ENCODE measurements around the gene MOB4. TPM values are rescaled to one million over a fixed set of nuclear protein-coding genes. Genes with fewer than 3 reads are reported as not detected.
A peak's percentile ranks its signal among the peaks of the same experiment; 100 is the strongest.

The MOB4 gene
- total and polyA plus RNA-seq, 2 donors (not counting 1 experiment from before 2014, with no cell fraction given): 12.6 to 20.8 TPM

DNA sequence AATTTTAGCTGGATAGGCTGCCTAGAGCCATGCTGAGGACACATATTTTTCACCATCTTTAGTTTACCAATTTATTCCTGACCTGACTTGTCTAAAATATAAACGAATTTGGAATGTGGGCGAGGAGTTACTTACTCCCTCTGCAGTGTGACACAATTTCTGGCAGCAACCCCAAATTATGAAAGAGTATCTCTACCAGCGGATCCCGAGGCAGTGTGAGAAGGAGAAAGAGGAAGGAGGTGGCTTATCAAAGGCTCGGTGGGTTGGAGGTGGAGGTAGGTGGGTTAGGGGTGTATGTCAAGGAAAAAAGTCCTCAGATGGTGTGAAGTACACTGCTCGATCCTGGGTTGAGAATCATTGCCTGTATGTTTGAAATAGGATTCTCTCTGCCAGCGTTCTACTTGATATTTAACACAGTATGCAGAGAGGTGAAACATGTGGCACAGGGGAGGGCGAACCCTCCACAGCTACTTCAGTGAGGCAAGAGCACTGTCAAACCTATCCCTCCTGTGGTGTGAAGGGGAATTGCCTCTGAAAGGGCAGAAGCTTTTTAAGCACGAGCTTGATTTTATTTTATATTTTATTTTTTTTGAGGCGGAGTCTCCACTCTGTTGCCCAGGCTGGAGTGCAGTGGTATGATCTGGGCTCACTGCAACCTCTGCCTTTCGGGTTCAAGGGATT lies 83.6 kb downstream of the MOB4 start:
- Histone ChIP-seq H3K4me1 (ENCODE audit: control insufficient read depth in 2 of 2, insufficient read depth in 2 of 2, low read length in 2 of 2) (no peaks in the 10 kb centered on the region), H2AFZ (ENCODE audit: insufficient read depth, low read depth, low read length, poor library complexity, severe bottlenecking) (peak overlapping the region; percentile 16), H3K9me3 (ENCODE audit: control extremely low read depth in 1 of 3, control insufficient read depth in 2 of 3, insufficient read depth in 1 of 3, low read length in 2 of 3) (no peaks in the 10 kb centered on the region), H3K36me3 (replicated peaks in 1 of 2; ENCODE audit: control extremely low read depth in 1 of 2, control insufficient read depth in 1 of 2, extremely low read depth in 1 of 2, insufficient read depth in 2 of 2, low read length in 1 of 2) (no peaks in the 10 kb centered on the region), H3K27me3 (replicated peaks in 1 of 4; ENCODE audit: control extremely low read depth in 1 of 4, control insufficient read depth in 3 of 4, insufficient read depth in 4 of 4, low read length in 3 of 4) (peaks cover 0 to 12% (median 3%) of the 10 kb centered on the region in 4 experiments), H3K4me2 (replicated peaks; ENCODE audit: low read depth, low read length, poor library complexity, severe bottlenecking) (peak overlapping the region; percentile 30), H3K79me2 (ENCODE audit: control insufficient read depth, insufficient read depth, low read length) (no peaks in the 10 kb centered on the region), H3K4me3 (ENCODE audit: control extremely low read depth in 1 of 5, extremely low read depth in 1 of 5, insufficient read depth in 1 of 5, low read depth in 2 of 5, low read length in 4 of 5) (no peak overlapping the region), H3K9ac (ENCODE audit: low read length) (no peak overlapping the region), H4K20me1 (ENCODE audit: control insufficient read depth, insufficient read depth, low read length, poor library complexity, severe bottlenecking) (no peaks in the 10 kb centered on the region), H3K27ac (ENCODE audit: low read length in 2 of 2) (no peak overlapping the region)
- DNase-seq (peak; percentile 27), ATAC-seq (ENCODE audit: low read depth) (peak; percentile 41)
- TF ChIP-seq, protein P1, sequence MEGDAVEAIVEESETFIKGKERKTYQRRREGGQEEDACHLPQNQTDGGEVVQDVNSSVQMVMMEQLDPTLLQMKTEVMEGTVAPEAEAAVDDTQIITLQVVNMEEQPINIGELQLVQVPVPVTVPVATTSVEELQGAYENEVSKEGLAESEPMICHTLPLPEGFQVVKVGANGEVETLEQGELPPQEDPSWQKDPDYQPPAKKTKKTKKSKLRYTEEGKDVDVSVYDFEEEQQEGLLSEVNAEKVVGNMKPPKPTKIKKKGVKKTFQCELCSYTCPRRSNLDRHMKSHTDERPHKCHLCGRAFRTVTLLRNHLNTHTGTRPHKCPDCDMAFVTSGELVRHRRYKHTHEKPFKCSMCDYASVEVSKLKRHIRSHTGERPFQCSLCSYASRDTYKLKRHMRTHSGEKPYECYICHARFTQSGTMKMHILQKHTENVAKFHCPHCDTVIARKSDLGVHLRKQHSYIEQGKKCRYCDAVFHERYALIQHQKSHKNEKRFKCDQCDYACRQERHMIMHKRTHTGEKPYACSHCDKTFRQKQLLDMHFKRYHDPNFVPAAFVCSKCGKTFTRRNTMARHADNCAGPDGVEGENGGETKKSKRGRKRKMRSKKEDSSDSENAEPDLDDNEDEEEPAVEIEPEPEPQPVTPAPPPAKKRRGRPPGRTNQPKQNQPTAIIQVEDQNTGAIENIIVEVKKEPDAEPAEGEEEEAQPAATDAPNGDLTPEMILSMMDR (IDR thresholded peaks at IDR 0.05): peak; percentile 33
- no peak for TF ChIP-seq EZH2 (IDR thresholded peaks at IDR 0.05; ENCODE audit: borderline replicate concordance, insufficient read depth, low read depth, low read length, poor library complexity, severe bottlenecking)
- H3K27me3 Mint-ChIP-seq: peaks cover 31% of the 10 kb centered on the region
- CTCF ChIA-PET: interaction anchor here (1.4 kb wide), 1 partner anchor 9 kb away, joined by 4 read pairs; no protein-coding TSS in a partner anchor
- peaks cover 4% of the 10 kb centered on the region for H3K4me1 Mint-ChIP-seq
- peak overlapping the region; percentile 21 for H3K4me3 Mint-ChIP-seq
- no peaks in the 10 kb centered on the region for H3K9me3 Mint-ChIP-seq (ENCODE audit: insufficient read depth)
- 16% methylated on average over 5 of the region's 11 CpGs for WGBS (ENCODE audit: insufficient coverage)
- H3K27ac Mint-ChIP-seq: no peak overlapping the region
- POLR2A ChIA-PET: interaction anchor here (0.6 kb wide), 1 partner anchor 98 kb away, joined by 3 read pairs; no protein-coding TSS in a partner anchor
- intact Hi-C loops (cut with micrococcal nuclease): no loop called here

DNA sequence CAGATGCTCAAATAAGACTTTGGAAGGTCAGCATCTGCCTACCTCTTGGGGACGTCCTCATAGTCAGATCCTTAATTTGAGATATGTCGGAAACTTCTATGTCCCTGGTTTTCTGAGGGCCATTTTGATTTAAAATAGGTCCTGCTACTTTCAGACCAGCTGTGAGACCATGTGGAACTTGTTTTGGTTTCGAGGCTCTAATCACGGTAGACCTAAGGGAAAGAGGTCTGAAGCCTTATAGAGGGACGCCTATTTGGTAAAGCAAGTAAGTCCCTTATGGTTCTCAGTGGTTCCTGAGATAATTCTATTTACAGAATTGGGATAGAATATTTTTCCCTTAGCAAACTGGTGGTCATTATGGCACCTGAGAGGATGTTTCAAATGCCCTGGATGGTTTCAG lies 84.4 kb downstream of the MOB4 start:
- ChIA-PET CTCF (interaction anchor here (1.4 kb wide), 1 partner anchor 9 kb away, joined by 4 read pairs; no protein-coding TSS in a partner anchor), POLR2A (interaction anchor here (0.6 kb wide), 1 partner anchor 98 kb away, joined by 3 read pairs; no protein-coding TSS in a partner anchor)
- no peak for ATAC-seq (ENCODE audit: low read depth)
- Histone ChIP-seq H3K36me3 (replicated peaks in 1 of 2; ENCODE audit: control extremely low read depth in 1 of 2, control insufficient read depth in 1 of 2, extremely low read depth in 1 of 2, insufficient read depth in 2 of 2, low read length in 1 of 2) (no peaks in the 10 kb centered on the region), H3K4me2 (replicated peaks; ENCODE audit: low read depth, low read length, poor library complexity, severe bottlenecking) (no peak overlapping the region), H3K79me2 (ENCODE audit: control insufficient read depth, insufficient read depth, low read length) (no peaks in the 10 kb centered on the region), H3K27ac (ENCODE audit: low read length in 2 of 2) (no peak overlapping the region), H3K9ac (ENCODE audit: low read length) (no peak overlapping the region), H4K20me1 (ENCODE audit: control insufficient read depth, insufficient read depth, low read length, poor library complexity, severe bottlenecking) (no peaks in the 10 kb centered on the region), H3K27me3 (replicated peaks in 1 of 4; ENCODE audit: control extremely low read depth in 1 of 4, control insufficient read depth in 3 of 4, insufficient read depth in 4 of 4, low read length in 3 of 4) (peaks cover 0 to 12% (median 3%) of the 10 kb centered on the region in 4 experiments), H3K4me3 (ENCODE audit: control extremely low read depth in 1 of 5, extremely low read depth in 1 of 5, insufficient read depth in 1 of 5, low read depth in 2 of 5, low read length in 4 of 5) (no peak overlapping the region), H3K9me3 (ENCODE audit: control extremely low read depth in 1 of 3, control insufficient read depth in 2 of 3, insufficient read depth in 1 of 3, low read length in 2 of 3) (no peaks in the 10 kb centered on the region), H2AFZ (ENCODE audit: insufficient read depth, low read depth, low read length, poor library complexity, severe bottlenecking) (no peak overlapping the region), H3K4me1 (ENCODE audit: control insufficient read depth in 2 of 2, insufficient read depth in 2 of 2, low read length in 2 of 2) (no peaks in the 10 kb centered on the region)
- intact Hi-C loops (cut with micrococcal nuclease): no loop called here
- peaks cover 4% of the 10 kb centered on the region for H3K4me1 Mint-ChIP-seq
- H3K4me3 Mint-ChIP-seq: no peak overlapping the region
- TF ChIP-seq EZH2 (IDR thresholded peaks at IDR 0.05; ENCODE audit: borderline replicate concordance, insufficient read depth, low read depth, low read length, poor library complexity, severe bottlenecking): no peak
- TF ChIP-seq, protein P1 (IDR thresholded peaks at IDR 0.05): no peak
- no peak overlapping the region for H3K27ac Mint-ChIP-seq
- WGBS (ENCODE audit: insufficient coverage): 94% methylated on average over 5 of the region's 5 CpGs
- peaks cover 23% of the 10 kb centered on the region for H3K27me3 Mint-ChIP-seq
- no peak for DNase-seq
- H3K9me3 Mint-ChIP-seq (ENCODE audit: insufficient read depth): no peaks in the 10 kb centered on the region
